Esophagus squamous epithelium (tissue), 4 donors: Measurements from ENCODE around the gene TTC39A.

Experiments used
- POLR2A ChIP-seq, 4 donors: fragments of 450-650 bp; IDR thresholded peaks; one replicate each; pipeline ENCODE4 v1.6.1; 2017; ENCODE audit warnings: antibody characterized with exemption in 4 of 4, mild to moderate bottlenecking in 4 of 4, moderate library complexity in 3 of 4
- TF ChIP-seq, protein P1 (sequence below), 6 experiments: fragments of 450-650 bp in 4 of 6; fragments of 200-600 bp in 2 of 6; sonication (generic) in 2 of 6; IDR thresholded peaks; one replicate each; pipeline ENCODE4 v1.5.1; 2016 to 2019; ENCODE audit warnings: antibody characterized with exemption in 6 of 6, mild to moderate bottlenecking in 4 of 6, moderate library complexity in 4 of 6

DNA sequence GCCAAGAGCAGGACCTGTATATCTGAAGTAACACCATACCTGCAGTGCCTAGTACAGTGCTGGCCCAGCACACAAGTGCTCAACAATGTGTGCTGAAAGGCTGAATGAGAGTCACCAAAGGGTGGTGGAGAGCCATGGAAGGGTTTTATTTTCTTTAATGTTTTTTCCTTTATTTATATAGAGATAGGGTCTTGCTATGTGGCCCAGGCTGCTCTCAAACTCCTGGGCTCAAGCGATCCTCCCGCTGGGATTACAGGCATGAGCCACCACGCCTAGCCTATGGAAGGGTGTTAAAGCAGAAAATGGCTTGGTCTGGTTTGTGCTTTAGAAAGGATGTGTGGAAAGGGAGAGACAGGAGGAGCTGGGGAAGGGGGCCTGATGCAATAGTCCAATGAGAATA is 13.3 kb upstream of the TTC39A start:
- TF ChIP-seq, protein P1, sequence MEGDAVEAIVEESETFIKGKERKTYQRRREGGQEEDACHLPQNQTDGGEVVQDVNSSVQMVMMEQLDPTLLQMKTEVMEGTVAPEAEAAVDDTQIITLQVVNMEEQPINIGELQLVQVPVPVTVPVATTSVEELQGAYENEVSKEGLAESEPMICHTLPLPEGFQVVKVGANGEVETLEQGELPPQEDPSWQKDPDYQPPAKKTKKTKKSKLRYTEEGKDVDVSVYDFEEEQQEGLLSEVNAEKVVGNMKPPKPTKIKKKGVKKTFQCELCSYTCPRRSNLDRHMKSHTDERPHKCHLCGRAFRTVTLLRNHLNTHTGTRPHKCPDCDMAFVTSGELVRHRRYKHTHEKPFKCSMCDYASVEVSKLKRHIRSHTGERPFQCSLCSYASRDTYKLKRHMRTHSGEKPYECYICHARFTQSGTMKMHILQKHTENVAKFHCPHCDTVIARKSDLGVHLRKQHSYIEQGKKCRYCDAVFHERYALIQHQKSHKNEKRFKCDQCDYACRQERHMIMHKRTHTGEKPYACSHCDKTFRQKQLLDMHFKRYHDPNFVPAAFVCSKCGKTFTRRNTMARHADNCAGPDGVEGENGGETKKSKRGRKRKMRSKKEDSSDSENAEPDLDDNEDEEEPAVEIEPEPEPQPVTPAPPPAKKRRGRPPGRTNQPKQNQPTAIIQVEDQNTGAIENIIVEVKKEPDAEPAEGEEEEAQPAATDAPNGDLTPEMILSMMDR (IDR thresholded peaks at IDR 0.05) = no peak
- TF ChIP-seq POLR2A (IDR thresholded peaks at IDR 0.05) = no peak
